Measurements from ENCODE around the gene RBBP8.

GRCh38 chr18:22924589-22924988 is 8.5 kb upstream of the RBBP8 start:
- TF ChIP-seq CTCF (IDR thresholded peaks at IDR 0.05; ENCODE audit: low read depth, low read length, missing input control) (no peak), GABPA (IDR thresholded peaks at IDR 0.05 in 1 of 2, conservative IDR thresholded peaks at IDR 0.05 in 1 of 2) (no peak), ZBTB33 (IDR thresholded peaks at IDR 0.05) (no peak), RXRA (IDR thresholded peaks at IDR 0.05) (no peak), ATF3 (IDR thresholded peaks at IDR 0.05) (no peak), RAD21 (IDR thresholded peaks at IDR 0.05) (no peak), FOXA2 (IDR thresholded peaks at IDR 0.05) (no peak), SP1 (IDR thresholded peaks at IDR 0.05) (no peak), HNF4A (conservative IDR thresholded peaks at IDR 0.05) (no peak), MAX (IDR thresholded peaks at IDR 0.05) (no peak), YY1 (IDR thresholded peaks at IDR 0.05) (no peak), JUND (IDR thresholded peaks at IDR 0.05) (no peak), REST (IDR thresholded peaks at IDR 0.05) (no peak), NR2F2 (IDR thresholded peaks at IDR 0.05) (no peak)

Data from liver (tissue), 3 donors.